ENCODE results near the gene UTP18.
"Not testable (repeated sequence)": the region's sequence is repeated elsewhere in the genome, so short reads cannot be mapped to it uniquely, and the experiment has no call there.

The UTP18 gene

GRCh38 chr17:51258756-51259563 is 1.4 kb upstream of the UTP18 start:
- peak overlapping the region; percentile 87 for H3K4me3 ChIP-seq (replicated peaks; ENCODE audit: low read depth, low read length)
- DNase-seq (ENCODE audit: low read depth): peak; percentile 29
- no peak for TF ChIP-seq CTCF (IDR thresholded peaks at IDR 0.05; ENCODE audit: low read length, missing control alignments)

- peak within 1 kb of the TSS; percentile 87 for H3K4me3 ChIP-seq (replicated peaks; ENCODE audit: low read depth, low read length)
- TF ChIP-seq CTCF (IDR thresholded peaks at IDR 0.05; ENCODE audit: low read length, missing control alignments): no peak
- DNase-seq (ENCODE audit: low read depth): peak; percentile 97
These were observed 646 bp upstream of the UTP18 start, which contains the start of gene MBTD1 for GRCh38 chr17:51259564-51260236. Gene MBTD1, minus strand, starts transcription at chr17:51260049. Its CDS starts 34,888 bp downstream, at chr17:51225161.

GRCh38 chr17:51261024-51261963 is 948 bp downstream of the UTP18 start:
- DNase-seq (ENCODE audit: low read depth): no peak
- H3K4me3 ChIP-seq (replicated peaks; ENCODE audit: low read depth, low read length): peak overlapping the region; percentile 87
- no peak for TF ChIP-seq CTCF (IDR thresholded peaks at IDR 0.05; ENCODE audit: low read length, missing control alignments)

- H3K4me3 ChIP-seq (replicated peaks; ENCODE audit: low read depth, low read length): no peak overlapping the region
- peak; percentile 23 for DNase-seq (ENCODE audit: low read depth)
- no peak for TF ChIP-seq CTCF (IDR thresholded peaks at IDR 0.05; ENCODE audit: low read length, missing control alignments)
These were observed 2.7 kb downstream of the UTP18 start for GRCh38 chr17:51263006-51263405.

GRCh38 chr17:51264466-51264865 is 4.1 kb downstream of the UTP18 start:
- H3K4me3 ChIP-seq (replicated peaks; ENCODE audit: low read depth, low read length); DNase-seq (ENCODE audit: low read depth): not testable (repeated sequence)

- no peak overlapping the region for H3K4me3 ChIP-seq (replicated peaks; ENCODE audit: low read depth, low read length)
- no peak for TF ChIP-seq CTCF (IDR thresholded peaks at IDR 0.05; ENCODE audit: low read length, missing control alignments)
- no peak for DNase-seq (ENCODE audit: low read depth)
These were observed 9.6 kb downstream of the UTP18 start for GRCh38 chr17:51269991-51270390.

GRCh38 chr17:51270636-51271035 is 10.3 kb downstream of the UTP18 start:
- no peak overlapping the region for H3K4me3 ChIP-seq (replicated peaks; ENCODE audit: low read depth, low read length)
- no peak for DNase-seq (ENCODE audit: low read depth)
- no peak for TF ChIP-seq CTCF (IDR thresholded peaks at IDR 0.05; ENCODE audit: low read length, missing control alignments)
